NCI-H146 treated with DMSO at 0.1 percent for 48 hours (cell line): Measurements from ENCODE around the gene MAPKAP1.

Experiments used
- DNase-seq: peaks from one replicate; lab custom pipeline; 2025; ENCODE audit not compliant: unreplicated experiment; lab: John Stamatoyannopoulos, UW

Gene MAPKAP1

DNA sequence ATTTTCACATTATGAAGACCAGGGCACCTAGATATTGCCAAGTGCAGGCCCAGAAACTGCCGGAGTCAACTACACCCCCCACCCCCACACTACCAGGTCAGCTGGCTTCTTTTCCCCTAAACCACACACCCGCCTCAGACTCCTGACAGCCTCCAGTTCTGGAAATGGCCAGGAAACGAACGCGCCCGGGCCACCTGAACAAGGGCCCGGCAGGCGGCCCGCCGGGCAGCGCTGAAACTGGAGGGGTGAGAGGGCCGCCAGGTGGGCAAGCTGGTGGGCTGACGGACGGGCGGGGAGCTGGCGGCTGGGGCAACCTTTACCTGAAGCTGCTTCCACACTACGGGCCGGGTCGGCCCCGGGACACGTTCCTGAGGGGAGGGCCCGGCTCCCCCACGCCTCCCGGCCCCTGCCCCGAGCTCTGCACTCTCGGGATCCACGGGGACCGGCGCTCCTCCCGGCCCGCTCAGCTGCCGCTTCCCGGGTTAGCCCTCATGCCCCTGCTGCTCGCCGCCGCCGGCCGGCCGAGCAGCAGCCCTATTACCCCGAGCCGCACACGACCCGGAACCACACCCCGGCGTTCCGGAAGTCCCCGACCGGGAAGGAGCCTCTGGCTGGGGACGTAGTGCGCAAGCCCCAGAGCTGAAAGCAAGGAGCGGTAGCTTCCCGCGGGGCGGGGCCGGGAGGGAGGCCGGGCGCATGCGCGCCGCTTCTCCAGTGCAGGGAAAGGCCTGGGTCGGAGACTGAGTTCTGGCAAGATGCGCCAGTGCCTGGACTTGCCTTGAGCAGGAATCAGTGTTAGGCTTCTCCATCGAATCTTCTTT is at the start of gene MAPKAP1:
Gene MAPKAP1, minus strand, starts transcription at position 558 of the 821 bp plus-strand sequence. CDS start 34,634 bp downstream, outside the sequence.
- peak; percentile 67 for DNase-seq

DNA sequence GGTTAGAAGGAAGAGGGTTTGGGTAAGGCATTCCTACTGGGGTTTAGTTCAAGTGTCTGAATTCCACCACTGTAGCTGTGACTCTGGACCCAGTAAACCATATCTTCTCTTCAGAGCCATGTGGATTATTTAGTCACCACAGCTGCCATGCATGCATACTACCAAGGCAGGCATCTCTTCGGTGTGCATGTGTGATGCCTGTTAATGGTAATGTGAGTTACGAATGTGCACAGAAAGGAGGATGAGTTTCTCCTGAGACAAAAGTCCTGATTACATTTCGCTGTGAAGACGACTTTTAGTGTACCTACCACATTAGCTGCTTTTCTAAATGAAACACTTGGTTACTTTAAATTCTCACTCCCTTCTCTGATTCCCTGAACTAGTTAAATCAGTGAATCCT is 49.5 kb upstream of the MAPKAP1 start:
- DNase-seq, result no peak

DNA sequence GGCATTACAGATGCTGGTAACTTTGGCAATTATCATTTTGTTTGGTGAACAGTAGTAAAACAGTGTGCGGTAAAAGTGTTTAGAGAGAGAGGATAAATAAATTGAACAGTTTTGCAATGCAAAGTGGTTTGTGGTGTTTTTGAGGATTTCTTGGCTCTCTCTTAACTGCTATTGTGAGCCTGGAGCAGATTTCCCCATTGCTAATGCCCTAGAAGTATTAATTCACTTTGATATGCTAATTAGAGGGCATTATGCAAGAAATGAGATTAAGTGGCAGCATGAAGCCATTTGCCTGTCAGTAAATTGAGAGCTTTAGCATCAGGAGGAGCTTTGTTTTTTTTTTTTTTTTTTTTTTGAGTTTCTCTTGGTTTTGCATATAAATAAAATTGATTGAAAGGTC is 48.3 kb upstream of the MAPKAP1 start:
- DNase-seq, result no peak

GRCh38 chr9:125754096-125754495 is 47.1 kb upstream of the MAPKAP1 start:
- no peak for DNase-seq

DNA sequence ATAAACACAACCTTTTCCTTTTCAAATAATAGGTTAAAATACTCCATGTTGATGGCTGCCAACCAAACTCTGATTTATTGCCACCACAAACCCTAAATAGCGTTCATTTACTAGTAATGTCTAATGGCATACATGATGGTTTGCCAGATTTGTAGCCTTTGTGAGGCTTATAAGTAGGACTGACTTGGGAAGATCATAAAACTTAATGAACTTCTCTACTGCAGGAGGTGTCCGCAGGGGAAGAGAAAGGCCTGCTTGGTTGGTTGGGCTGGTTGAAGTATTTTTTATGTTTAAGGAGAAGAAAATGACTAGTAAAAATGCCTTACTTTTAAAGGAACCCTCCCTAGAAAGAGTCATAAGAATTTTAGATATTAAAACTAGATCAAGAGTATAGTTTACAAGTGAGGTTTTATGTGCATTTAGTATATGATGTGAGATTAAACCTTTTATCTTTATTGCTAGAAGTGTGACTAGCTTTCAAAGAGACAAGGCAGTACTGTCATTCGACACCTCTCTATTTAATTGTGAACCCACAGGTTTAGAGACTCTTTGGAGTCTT is 45.1 kb upstream of the MAPKAP1 start:
- DNase-seq, result no peak

DNA sequence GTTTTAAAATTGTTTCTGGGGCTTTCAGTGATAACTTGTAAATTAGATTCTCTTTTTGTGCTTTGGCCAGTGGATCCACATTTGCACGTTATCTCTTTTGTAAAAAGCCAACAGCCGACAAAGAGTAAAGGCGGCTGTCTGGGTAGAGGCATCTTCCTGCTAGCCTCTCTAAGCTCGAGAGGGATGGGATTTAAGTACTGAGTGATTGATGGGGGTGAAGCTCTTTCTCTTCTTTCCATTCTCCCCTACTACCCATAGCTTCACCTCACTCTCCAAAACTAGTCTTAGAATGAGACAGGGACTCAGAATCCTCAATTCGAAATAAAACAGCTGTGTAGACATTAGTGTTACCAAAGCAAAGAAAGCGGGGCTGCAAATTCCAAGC is 43.6 kb upstream of the MAPKAP1 start:
- no peak for DNase-seq

- no peak for DNase-seq
Observed at GRCh38 chr9:125749951-125750626, 43.1 kb upstream of the MAPKAP1 start.

- no peak for DNase-seq
Observed at GRCh38 chr9:125749287-125749935, 42.4 kb upstream of the MAPKAP1 start.

- DNase-seq, result no peak
Observed at GRCh38 chr9:125748446-125749099, 41.6 kb upstream of the MAPKAP1 start.

DNA sequence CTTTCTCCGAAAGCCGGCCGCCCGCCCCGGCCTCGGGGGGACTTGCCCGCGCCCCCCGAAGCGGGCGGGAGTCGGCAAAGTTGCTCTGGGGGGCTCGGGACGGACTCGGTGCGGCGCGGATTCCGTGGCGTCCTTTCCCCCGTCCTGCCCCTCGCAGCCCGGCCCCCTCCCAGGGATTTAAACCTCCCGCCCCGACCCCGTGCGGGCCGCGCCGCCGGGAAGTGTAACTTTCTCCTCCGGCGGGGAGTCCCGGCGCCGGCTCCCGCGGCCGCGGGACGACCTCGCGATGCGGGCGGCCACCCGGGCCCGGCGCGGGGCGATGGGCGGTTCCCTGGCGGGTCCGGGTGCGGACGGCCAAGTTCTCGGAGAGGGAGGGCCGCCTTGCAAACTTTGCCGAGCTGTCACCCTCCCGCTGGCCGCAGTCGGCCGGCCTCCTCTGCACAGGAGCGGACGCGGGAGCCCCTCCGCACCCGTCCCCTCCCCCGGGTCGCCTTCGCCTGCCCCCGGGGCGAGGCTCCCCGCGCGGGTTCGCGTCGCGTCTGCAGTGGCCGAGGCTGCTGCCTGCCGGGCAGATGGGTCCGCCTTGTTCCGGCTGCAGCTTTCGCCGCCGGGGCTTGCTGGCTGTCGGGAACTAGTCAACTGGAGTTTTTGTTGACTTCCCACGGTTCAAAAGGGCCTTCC is 40.9 kb upstream of the MAPKAP1 start:
- DNase-seq, result no peak

- no peak for DNase-seq
Observed at GRCh38 chr9:125747053-125747764, 40.2 kb upstream of the MAPKAP1 start, which contains the start of gene PBX3. Gene PBX3, plus strand, starts transcription at chr9:125747373.

DNA sequence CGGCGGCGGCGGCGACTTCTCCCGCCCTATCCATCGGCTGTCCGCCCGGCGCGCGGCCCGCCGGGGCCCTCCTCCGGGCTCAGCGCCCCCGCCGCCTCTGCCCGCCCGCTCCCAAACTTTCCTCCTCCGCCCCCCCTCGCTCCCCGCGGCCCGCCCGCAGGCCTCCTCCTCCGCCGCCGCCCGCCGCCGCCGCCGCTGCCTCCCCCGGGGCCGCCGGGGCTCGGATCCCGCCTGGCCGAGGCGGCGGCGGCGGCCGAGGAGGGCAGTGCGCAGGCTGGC is 39.7 kb upstream of the MAPKAP1 start:
- no peak for DNase-seq

GRCh38 chr9:125746017-125746773 is 39.2 kb upstream of the MAPKAP1 start:
- peak; percentile 82 for DNase-seq

DNA sequence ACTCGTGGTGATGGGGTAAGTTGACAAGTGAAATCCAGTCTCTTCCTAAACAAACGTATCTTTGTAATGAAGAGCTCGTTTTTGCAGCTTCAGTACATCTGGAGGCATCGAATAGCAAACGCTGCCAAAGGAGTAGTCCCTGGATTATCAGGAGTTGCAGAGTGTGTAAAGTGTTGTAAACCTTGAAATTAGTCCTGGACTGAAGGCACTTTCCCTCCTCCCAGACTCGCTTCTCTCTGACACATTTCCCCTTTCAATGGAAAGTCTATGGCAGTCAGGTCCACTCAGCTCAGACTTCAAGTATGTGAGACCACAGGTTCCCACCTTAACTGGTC is 38.6 kb upstream of the MAPKAP1 start:
- DNase-seq, result no peak

- DNase-seq, result no peak
Observed at GRCh38 chr9:125745018-125745417, 38.0 kb upstream of the MAPKAP1 start.

DNA sequence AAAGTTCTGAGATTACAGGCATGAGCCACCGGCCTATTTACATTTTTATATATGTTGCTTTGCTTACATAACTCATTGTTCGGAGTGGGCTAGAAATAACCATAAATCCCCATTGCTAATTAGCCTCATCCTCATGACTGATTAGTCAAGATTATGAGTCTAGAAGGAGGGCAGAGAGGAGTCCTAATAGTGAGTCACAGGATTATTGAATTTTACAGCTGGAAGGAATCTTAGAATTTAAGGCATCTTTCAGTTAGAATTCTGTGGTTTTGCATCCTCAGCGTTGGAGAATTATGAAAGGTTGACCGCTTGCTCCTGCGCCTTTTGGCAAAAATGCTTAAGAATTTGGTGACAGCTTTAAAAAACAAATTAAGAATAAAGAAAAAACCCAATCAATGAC is 37.6 kb upstream of the MAPKAP1 start:
- DNase-seq, result no peak

DNA sequence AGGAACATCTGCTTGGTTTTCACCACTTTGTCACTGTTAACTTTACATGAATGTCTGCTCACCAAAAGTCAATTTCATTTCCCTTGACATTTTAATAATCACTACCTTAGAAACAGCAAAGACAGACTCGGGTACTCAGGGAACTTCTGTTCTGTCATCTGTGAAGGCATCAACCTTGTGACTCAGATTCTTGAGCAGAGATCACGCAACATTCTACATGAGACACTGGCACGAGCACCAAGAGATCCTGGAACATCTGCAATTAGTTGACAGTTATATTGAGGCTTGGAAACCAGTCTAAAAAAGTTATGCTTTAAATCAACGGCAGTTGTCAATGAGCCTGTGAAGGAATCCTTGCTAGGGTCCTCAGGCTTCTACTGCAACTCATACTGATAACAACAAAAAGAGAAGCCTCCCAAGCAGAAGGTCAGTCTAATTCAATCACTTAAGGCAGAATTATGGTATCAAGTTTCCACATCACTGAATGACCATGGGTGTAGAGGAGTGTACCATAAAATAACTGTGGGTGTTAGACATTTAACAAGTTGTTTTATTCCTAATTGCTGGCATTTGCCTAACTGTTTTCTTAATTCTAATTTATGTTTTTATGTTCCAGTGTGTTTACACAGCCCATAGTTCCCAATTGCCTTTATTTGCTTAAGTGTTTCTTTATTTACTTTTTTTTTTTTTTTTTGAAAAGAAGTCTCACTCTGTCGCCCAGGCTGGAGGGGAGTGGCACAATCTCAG is 36.8 kb upstream of the MAPKAP1 start:
- DNase-seq, result peak; percentile 30

GRCh38 chr9:125742657-125743056 is 35.6 kb upstream of the MAPKAP1 start:
- DNase-seq, result no peak

DNA sequence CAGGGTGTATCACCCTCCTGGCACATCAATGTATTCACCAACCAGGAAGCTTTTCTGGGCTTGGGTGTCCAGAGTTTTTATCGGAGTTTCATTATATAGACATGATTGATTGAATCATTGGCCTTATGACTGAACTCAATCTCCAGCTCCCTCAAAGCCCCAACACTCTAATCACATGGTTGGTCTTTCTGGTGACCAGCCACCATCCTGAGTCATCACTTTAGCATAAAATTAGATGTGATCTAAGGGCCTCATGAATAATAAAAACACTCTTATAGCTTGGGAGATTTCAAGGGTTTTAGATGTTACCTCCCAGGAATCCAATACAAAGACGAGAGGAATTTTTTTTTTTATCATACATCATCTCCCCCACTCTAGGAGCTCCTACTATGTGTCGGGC is 32.4 kb upstream of the MAPKAP1 start:
- DNase-seq, result no peak
